ENCODE measurements around the gene RNASE12.
"Not testable (repeated sequence)": the region's sequence is repeated elsewhere in the genome, so short reads cannot be mapped to it uniquely, and the experiment has no call there.

Gene RNASE12

GRCh38 chr14:20591235-20591634, at the start of gene RNASE12:
TSS of gene RNASE12 (minus strand) at chr14:20591376. CDS start at chr14:20590723, 653 bp downstream.
- FAIRE-seq = no peak

- FAIRE-seq = peak; percentile 44
Observed at GRCh38 chr14:20632831-20633691, 41.9 kb upstream of the RNASE12 start.

GRCh38 chr14:20632448-20632830, 41.3 kb upstream of the RNASE12 start:
- FAIRE-seq = no peak

- FAIRE-seq = no peak
Observed at GRCh38 chr14:20631880-20632389, 40.8 kb upstream of the RNASE12 start.

- no peak for FAIRE-seq
Observed at GRCh38 chr14:20631023-20631879, 40.1 kb upstream of the RNASE12 start.

- no peak for FAIRE-seq
Observed at GRCh38 chr14:20630340-20631022, 39.3 kb upstream of the RNASE12 start.

- FAIRE-seq = no peak
Observed at GRCh38 chr14:20628063-20628854, 37.1 kb upstream of the RNASE12 start.

GRCh38 chr14:20627346-20628027, 36.3 kb upstream of the RNASE12 start:
- FAIRE-seq = no peak

GRCh38 chr14:20626274-20626673, 35.1 kb upstream of the RNASE12 start:
- no peak for FAIRE-seq

- no peak for FAIRE-seq
Observed at GRCh38 chr14:20624495-20625070, 33.4 kb upstream of the RNASE12 start.

- FAIRE-seq = no peak
Observed at GRCh38 chr14:20623798-20624197, 32.6 kb upstream of the RNASE12 start.

GRCh38 chr14:20622816-20623291, 31.7 kb upstream of the RNASE12 start:
- FAIRE-seq = no peak

- FAIRE-seq = no peak
Observed at GRCh38 chr14:20620798-20621478, 29.8 kb upstream of the RNASE12 start.

- FAIRE-seq = not testable (repeated sequence)
Observed at GRCh38 chr14:20619688-20620087, 28.5 kb upstream of the RNASE12 start.

- no peak for FAIRE-seq
Observed at GRCh38 chr14:20618271-20618749, 27.1 kb upstream of the RNASE12 start.

- no peak for FAIRE-seq
Observed at GRCh38 chr14:20617138-20618003, 26.2 kb upstream of the RNASE12 start.

GRCh38 chr14:20615996-20616395, 24.8 kb upstream of the RNASE12 start:
- no peak for FAIRE-seq

GRCh38 chr14:20614038-20614840, 23.1 kb upstream of the RNASE12 start:
- FAIRE-seq = no peak

All from A204.1 (cell line).